ENCODE results near the gene LBHD2. TPM values are rescaled to one million over a fixed set of nuclear protein-coding genes. Genes with fewer than 3 reads are reported as not detected.
"Not testable (repeated sequence)": the region's sequence is repeated elsewhere in the genome, so short reads cannot be mapped to it uniquely, and the experiment has no call there.

Gene LBHD2
- total RNA-seq, 1 donor from 2014 or later: not detected

DNA sequence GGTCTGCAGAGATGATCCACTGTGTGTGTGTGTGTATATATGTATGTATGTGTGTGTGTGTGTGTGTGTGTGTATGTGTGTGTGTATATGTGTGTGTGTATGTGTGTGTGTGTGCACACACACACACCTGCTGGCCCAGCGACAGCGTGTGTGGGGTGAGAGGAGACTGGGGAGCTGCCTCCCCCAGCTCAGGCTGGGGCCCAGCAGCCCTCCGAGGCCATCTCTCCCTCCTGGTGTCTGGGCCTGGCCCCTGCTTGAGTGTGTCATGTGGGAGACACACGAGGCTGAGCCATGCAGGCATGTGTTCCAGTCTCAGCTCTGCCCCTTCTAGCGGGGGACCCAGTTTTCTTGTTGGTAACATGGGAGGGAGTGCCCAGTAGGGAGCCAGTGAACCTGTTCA is 29.3 kb downstream of the LBHD2 start:
- no peak overlapping the region for H3K27ac Mint-ChIP-seq (ENCODE audit: unreplicated experiment)
- H3K27me3 Mint-ChIP-seq (ENCODE audit: unreplicated experiment): no peaks in the 10 kb centered on the region
- H3K36me3 Mint-ChIP-seq (ENCODE audit: unreplicated experiment): no peaks in the 10 kb centered on the region
- no peak for DNase-seq (ENCODE audit: extremely low spot score, unreplicated experiment)
- TF ChIP-seq, protein P1, sequence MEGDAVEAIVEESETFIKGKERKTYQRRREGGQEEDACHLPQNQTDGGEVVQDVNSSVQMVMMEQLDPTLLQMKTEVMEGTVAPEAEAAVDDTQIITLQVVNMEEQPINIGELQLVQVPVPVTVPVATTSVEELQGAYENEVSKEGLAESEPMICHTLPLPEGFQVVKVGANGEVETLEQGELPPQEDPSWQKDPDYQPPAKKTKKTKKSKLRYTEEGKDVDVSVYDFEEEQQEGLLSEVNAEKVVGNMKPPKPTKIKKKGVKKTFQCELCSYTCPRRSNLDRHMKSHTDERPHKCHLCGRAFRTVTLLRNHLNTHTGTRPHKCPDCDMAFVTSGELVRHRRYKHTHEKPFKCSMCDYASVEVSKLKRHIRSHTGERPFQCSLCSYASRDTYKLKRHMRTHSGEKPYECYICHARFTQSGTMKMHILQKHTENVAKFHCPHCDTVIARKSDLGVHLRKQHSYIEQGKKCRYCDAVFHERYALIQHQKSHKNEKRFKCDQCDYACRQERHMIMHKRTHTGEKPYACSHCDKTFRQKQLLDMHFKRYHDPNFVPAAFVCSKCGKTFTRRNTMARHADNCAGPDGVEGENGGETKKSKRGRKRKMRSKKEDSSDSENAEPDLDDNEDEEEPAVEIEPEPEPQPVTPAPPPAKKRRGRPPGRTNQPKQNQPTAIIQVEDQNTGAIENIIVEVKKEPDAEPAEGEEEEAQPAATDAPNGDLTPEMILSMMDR (IDR thresholded peaks at IDR 0.05): no peak
- no peaks in the 10 kb centered on the region for H3K9me3 Mint-ChIP-seq (ENCODE audit: unreplicated experiment)
- H3K4me3 Mint-ChIP-seq (ENCODE audit: unreplicated experiment): no peak overlapping the region
- peaks cover 30% of the 10 kb centered on the region for H3K4me1 Mint-ChIP-seq (ENCODE audit: unreplicated experiment)

DNA sequence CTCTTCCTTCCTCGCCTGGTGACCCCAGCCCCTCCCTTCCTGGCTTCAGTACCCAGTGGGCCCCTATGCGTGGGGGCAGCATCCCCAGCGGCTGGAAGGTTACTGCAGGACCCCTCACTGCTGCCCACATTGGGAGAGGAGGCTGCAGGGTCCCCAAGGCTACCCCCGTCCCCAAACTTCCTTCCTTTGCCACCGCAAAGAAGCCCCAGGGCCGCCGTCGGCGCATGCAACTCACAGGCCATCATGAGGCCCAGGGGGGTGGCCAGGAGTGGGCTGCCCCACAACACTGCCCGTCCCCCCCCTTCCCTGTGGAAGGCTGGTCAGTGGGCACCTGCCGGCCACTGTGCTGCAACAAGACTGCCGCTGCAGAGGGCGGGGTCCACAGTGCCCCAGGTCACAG is 29.8 kb downstream of the LBHD2 start:
- peaks cover 30% of the 10 kb centered on the region for H3K4me1 Mint-ChIP-seq (ENCODE audit: unreplicated experiment)
- H3K4me3 Mint-ChIP-seq (ENCODE audit: unreplicated experiment): no peak overlapping the region
- no peak for DNase-seq (ENCODE audit: extremely low spot score, unreplicated experiment)
- no peak overlapping the region for H3K27ac Mint-ChIP-seq (ENCODE audit: unreplicated experiment)
- no peaks in the 10 kb centered on the region for H3K9me3 Mint-ChIP-seq (ENCODE audit: unreplicated experiment)
- TF ChIP-seq, protein P1 (IDR thresholded peaks at IDR 0.05): no peak
- no peaks in the 10 kb centered on the region for H3K36me3 Mint-ChIP-seq (ENCODE audit: unreplicated experiment)
- H3K27me3 Mint-ChIP-seq (ENCODE audit: unreplicated experiment): no peaks in the 10 kb centered on the region

DNA sequence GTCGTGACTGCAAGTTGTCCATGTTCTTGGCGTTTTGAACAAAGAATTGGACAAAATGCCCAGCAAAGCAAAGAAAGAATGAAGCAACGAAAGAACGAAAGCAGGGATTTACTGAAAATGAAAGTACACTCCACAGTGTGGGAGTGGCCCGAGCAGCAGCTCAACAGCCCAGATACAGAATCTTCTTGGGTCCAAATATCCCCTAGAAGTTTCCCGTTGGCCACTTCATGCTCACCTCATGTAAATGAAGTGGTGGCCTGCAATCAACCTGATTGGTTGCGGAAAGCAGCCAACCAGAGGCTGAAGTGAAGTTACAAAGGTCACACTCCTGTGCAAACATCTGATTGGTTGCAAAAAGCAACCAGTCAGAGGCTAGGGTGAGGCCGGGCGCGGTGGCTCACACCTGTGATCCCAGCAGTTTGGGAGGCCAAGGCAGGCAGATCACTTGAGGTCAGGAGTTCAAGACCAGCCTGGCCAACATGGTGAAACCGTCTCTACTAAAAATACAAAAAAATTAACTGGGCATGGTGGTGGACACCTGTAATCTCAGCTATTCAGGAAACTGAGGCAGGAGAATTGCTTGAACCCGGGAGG is 31.2 kb downstream of the LBHD2 start:
- DNase-seq (ENCODE audit: extremely low spot score, unreplicated experiment); H3K27ac Mint-ChIP-seq (ENCODE audit: unreplicated experiment): not testable (repeated sequence)

DNA sequence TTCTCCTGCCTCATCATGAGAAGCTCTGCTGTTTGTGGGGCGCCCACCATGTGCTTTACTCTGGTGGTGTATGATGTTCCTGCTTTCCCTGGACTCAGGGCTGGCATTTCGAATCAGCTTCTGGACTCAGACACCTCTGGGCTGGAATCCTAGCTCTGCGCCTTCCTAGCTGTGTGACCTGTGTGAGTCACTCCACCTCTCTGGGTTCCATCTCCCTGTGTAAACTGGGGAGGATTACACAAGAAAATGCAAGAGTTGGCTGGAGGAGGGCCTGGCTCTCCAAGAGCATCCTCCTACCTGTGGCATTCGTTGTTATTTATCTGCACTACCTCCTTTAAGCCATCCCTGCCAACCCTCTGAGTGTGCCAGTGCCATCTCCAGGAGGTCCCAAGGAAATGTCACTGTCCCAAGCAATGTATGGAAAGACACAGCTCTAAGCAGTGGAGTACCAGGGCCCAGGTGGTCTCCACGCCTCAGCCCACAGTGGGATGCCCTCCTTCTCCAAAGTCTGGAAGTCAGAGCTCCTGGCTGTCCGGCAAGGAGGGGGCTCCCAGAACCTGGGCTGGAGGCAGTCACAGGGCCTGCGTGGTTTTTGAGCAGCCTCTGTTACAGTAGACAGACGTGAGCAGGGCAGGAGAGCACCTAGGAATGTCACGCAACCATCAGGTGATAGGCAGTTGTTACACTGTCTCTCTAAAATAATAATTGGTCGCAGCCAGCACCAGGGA is 32.0 kb downstream of the LBHD2 start:
- Mint-ChIP-seq H3K4me1 (ENCODE audit: unreplicated experiment) (peaks cover 17% of the 10 kb centered on the region), H3K9me3 (ENCODE audit: unreplicated experiment) (no peaks in the 10 kb centered on the region), H3K27me3 (ENCODE audit: unreplicated experiment) (no peaks in the 10 kb centered on the region), H3K4me3 (ENCODE audit: unreplicated experiment) (no peak overlapping the region), H3K36me3 (ENCODE audit: unreplicated experiment) (no peaks in the 10 kb centered on the region), H3K27ac (ENCODE audit: unreplicated experiment) (no peak overlapping the region)
- no peak for DNase-seq (ENCODE audit: extremely low spot score, unreplicated experiment)
- TF ChIP-seq, protein P1 (IDR thresholded peaks at IDR 0.05): no peak

More for the DNA sequence above, 31.2 kb downstream of the LBHD2 start:
- not testable (repeated sequence) for H3K4me3 Mint-ChIP-seq (ENCODE audit: unreplicated experiment); H3K9me3 Mint-ChIP-seq (ENCODE audit: unreplicated experiment); H3K36me3 Mint-ChIP-seq (ENCODE audit: unreplicated experiment); H3K27me3 Mint-ChIP-seq (ENCODE audit: unreplicated experiment)
- H3K4me1 Mint-ChIP-seq (ENCODE audit: unreplicated experiment): peaks cover 24% of the 10 kb centered on the region

DNA sequence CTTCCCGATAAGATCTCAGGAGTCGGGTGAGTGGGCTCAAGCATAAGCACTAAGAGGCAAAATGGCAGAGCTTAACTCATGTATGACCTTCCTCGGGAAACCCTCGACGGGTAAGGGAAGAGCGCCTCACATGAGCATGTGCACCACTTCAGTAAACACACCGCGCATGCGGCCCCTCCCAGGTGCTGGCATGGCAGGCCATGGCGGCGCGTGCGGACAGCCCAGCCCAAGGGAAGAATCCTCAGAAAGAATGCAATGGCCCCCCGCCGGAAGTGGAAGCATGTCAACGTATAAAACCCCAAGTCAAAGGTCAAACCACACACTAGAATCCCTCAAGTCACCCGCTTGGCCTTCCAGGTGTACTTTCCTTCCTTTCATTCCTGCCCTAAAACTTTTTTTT is 32.6 kb downstream of the LBHD2 start:
- TF ChIP-seq, protein P1 (IDR thresholded peaks at IDR 0.05): no peak
- no peak for DNase-seq (ENCODE audit: extremely low spot score, unreplicated experiment)
- H3K4me3 Mint-ChIP-seq (ENCODE audit: unreplicated experiment): no peak overlapping the region
- no peaks in the 10 kb centered on the region for H3K9me3 Mint-ChIP-seq (ENCODE audit: unreplicated experiment)
- peaks cover 14% of the 10 kb centered on the region for H3K4me1 Mint-ChIP-seq (ENCODE audit: unreplicated experiment)
- H3K36me3 Mint-ChIP-seq (ENCODE audit: unreplicated experiment): no peaks in the 10 kb centered on the region
- no peaks in the 10 kb centered on the region for H3K27me3 Mint-ChIP-seq (ENCODE audit: unreplicated experiment)
- no peak overlapping the region for H3K27ac Mint-ChIP-seq (ENCODE audit: unreplicated experiment)

DNA sequence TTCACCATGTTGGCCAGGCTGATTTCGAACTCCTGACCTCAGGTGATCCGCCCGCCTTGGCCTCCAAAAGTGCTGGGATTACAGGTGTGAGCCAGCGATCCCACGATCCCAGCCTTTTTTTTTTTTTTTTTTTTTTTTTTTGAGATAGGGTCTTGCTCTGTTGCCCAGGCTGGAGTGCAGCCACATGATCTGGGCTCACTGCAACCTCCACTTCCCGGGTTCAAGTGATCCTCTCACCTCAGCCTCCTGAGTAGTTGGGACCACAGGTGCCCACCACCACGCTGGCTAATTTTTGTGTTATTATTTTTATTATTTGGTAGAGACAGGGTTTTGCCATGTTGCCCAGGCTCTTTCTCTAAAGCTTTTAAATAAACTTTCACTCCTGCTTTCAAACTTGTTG is 33.5 kb downstream of the LBHD2 start:
- H3K9me3 Mint-ChIP-seq (ENCODE audit: unreplicated experiment); H3K27me3 Mint-ChIP-seq (ENCODE audit: unreplicated experiment); H3K36me3 Mint-ChIP-seq (ENCODE audit: unreplicated experiment); H3K4me3 Mint-ChIP-seq (ENCODE audit: unreplicated experiment); H3K27ac Mint-ChIP-seq (ENCODE audit: unreplicated experiment); DNase-seq (ENCODE audit: extremely low spot score, unreplicated experiment): not testable (repeated sequence)
- peaks cover 17% of the 10 kb centered on the region for H3K4me1 Mint-ChIP-seq (ENCODE audit: unreplicated experiment)

All from osteocyte (in vitro differentiated cells).